Muscle of back (tissue), 11 donors: Measurements from ENCODE around the gene GOLT1A. TPM values are rescaled to one million over a fixed set of nuclear protein-coding genes. Genes with fewer than 3 reads are reported as not detected.
"Not testable (repeated sequence)": the region's sequence is repeated elsewhere in the genome, so short reads cannot be mapped to it uniquely, and the experiment has no call there.

Experiments
- DNase-seq, 3 donors: peaks; one replicate each; pipeline versions ENCODE4 v3.0.0 to v3.0.0-alpha.2; 2013
- polyA plus RNA-seq, 10 donors: library from polyadenylated mRNA; unstranded; fragments of 120-200 nt; gene quantifications; one replicate each; pipeline ENCODE4 v1.2.1, GENCODE V29; 2013; ENCODE audit not compliant: insufficient read length in 10 of 10

The GOLT1A gene
- polyA plus RNA-seq, 10 donors = 0.20 TPM; not detected in 9

GRCh38 chr1:204249736-204250427, 36.1 kb upstream of the GOLT1A start:
- no peak for DNase-seq

GRCh38 chr1:204248954-204249353, 35.2 kb upstream of the GOLT1A start:
- DNase-seq = no peak

- DNase-seq = no peak
Observed at GRCh38 chr1:204246876-204247275, 33.1 kb upstream of the GOLT1A start.

GRCh38 chr1:204242920-204243319, 29.1 kb upstream of the GOLT1A start:
- DNase-seq = no peak

GRCh38 chr1:204241914-204242313, 28.1 kb upstream of the GOLT1A start:
- DNase-seq = no peak

GRCh38 chr1:204241050-204241449, 27.3 kb upstream of the GOLT1A start:
- no peak for DNase-seq

- no peak for DNase-seq
Observed at GRCh38 chr1:204240233-204240632, 26.4 kb upstream of the GOLT1A start.

- not testable (repeated sequence) for DNase-seq
Observed at GRCh38 chr1:204239401-204239800, 25.6 kb upstream of the GOLT1A start.

- DNase-seq = not testable (repeated sequence)
Observed at GRCh38 chr1:204238520-204238919, 24.7 kb upstream of the GOLT1A start.

- not testable (repeated sequence) for DNase-seq
Observed at GRCh38 chr1:204237515-204237914, 23.7 kb upstream of the GOLT1A start.

- DNase-seq = peak; percentile 27 to 69 (median 48)
Observed at GRCh38 chr1:204232526-204232925, 18.7 kb upstream of the GOLT1A start.

GRCh38 chr1:204230211-204230610, 16.4 kb upstream of the GOLT1A start:
- no peak for DNase-seq

GRCh38 chr1:204228896-204229295, 15.1 kb upstream of the GOLT1A start:
- DNase-seq = no peak

- DNase-seq = no peak
Observed at GRCh38 chr1:204227996-204228785, 14.4 kb upstream of the GOLT1A start.

- DNase-seq = no peak
Observed at GRCh38 chr1:204227351-204227750, 13.6 kb upstream of the GOLT1A start.

- DNase-seq = no peak
Observed at GRCh38 chr1:204225841-204226735, 12.3 kb upstream of the GOLT1A start.

- no peak for DNase-seq
Observed at GRCh38 chr1:204224655-204225054, 10.9 kb upstream of the GOLT1A start.

- no peak for DNase-seq
Observed at GRCh38 chr1:204223129-204223860, 9.5 kb upstream of the GOLT1A start.

GRCh38 chr1:204222764-204223055, 8.9 kb upstream of the GOLT1A start:
- peak; percentile 22 to 80 (median 62) for DNase-seq

GRCh38 chr1:204222006-204222763, 8.4 kb upstream of the GOLT1A start:
- DNase-seq = no peak

GRCh38 chr1:204221271-204221670, 7.5 kb upstream of the GOLT1A start:
- DNase-seq = no peak
